Endometrial microvascular endothelial cells (primary cell): ENCODE results near the gene CCL18. TPM values are rescaled to one million over a fixed set of nuclear protein-coding genes. Genes with fewer than 3 reads are reported as not detected.
"Not testable (repeated sequence)": the region's sequence is repeated elsewhere in the genome, so short reads cannot be mapped to it uniquely, and the experiment has no call there.

Source experiments
- in situ Hi-C: cut with HindIII; loops from 2 replicates; pipeline ENCODE4 v1.10.0; 2017; ENCODE audit warnings: low sequenced_read_pairs, low pct_unique_long_range_greater_than_20kb; ENCODE audit errors: inconsistent ontology term
- total RNA-seq: library from RNA; depleted of rRNA; stranded (reverse); fragments of >200 nt; gene quantifications from one replicate; pipeline ENCODE4 v1.2.3, GENCODE V29; 2015; ENCODE audit errors: inconsistent ontology term

Gene CCL18
- total RNA-seq, 1 donor from 2014 or later: not detected

DNA sequence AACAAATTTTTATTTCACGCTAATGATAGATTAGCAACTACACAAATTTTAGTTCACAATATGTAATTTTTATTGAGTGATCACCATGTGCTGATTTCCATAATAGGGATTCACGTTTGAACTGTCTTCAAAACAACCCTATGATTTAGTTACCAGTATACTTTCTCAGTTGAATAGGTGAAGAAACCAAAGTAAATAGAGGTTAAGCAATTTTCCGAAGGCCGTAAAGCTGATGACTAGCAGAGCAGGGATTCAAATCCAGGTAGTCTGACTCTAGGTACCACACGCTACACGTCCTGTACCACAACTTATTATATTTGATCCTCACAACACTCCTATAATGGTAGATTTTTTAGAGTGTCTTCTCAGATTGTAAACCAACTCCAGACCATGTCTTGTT lies 28.6 kb downstream of the CCL18 start:
- in situ Hi-C loops: not testable (repeated sequence)

DNA sequence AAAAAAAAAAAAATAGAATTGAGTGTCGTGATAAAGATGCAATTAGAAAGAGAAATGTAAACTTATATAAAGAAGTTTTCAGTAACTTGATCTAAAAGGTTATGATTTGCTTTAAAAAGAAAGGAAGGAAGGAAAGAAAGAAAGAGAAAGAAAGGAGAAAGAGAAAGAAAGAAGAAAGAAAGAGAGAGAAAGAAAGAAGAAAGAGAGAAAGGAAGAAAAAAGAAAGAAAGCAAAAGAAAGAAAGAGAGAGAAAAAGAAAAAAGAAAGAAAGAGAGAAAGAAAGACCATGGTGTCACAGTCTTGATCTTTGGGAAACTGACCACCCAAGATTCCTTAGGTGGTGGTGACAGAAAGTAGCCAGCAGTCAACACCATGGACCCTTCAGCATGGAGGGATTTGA lies 30.2 kb downstream of the CCL18 start:
- in situ Hi-C loops: no loop called here

DNA sequence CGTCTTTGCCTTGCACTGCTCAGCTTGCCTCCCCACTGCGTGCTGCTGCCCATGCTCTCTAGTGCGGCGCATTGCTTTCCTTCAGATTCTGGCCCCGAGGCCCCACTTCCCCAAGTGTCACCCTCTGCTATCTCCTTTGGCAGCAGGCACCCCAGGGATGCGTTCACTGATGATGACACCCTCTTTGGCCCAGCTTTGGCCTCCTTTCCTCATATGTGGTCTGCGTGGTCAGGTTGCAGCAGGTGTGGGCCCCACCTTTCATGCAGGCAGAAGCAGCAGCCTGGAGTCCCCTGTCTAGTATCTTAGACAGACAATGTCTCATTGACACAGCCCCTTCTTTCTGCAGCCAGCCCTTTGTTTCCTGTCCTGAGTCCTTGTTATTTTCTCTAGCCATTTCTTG lies 30.7 kb downstream of the CCL18 start:
- in situ Hi-C loops: no loop called here

DNA sequence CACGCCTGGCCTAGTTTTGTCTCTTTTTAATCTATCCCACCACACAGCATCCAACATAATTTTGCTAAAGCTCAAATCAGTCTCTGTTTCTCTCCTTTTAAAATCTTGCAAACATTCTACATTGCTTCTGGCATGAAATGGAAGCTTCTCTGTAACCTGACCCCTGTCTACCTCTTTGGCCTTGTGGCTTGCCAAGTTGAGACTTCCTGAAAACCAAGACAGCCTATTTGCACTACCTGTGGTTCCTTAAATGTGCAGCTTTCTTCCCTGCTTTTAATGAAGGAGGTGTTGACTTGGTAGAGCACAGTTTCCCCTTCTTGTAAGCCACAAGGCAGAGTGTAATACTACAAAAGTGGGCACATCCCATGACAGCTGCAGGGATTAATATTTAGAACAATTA lies 31.9 kb downstream of the CCL18 start:
- in situ Hi-C loops: no loop called here

DNA sequence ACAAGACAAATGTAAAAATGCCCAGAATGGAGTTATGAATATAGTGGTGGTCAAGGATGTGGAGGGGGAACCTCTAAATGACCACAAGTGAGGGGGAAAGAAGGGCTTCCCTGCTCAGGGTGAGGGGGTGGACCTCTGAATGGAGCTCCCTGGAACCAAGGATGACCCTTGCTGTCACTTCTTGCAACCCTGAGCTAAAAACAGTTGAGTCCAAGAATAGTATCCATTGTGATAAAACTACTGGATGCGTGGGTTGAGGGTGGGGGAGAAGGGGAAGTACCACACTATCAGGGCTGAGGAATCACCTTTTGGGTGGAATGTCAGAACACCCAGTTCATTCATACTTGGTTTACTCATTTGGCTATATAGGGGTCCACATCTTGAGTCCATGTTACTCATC lies 34.9 kb downstream of the CCL18 start:
- in situ Hi-C loops: not testable (repeated sequence)

DNA sequence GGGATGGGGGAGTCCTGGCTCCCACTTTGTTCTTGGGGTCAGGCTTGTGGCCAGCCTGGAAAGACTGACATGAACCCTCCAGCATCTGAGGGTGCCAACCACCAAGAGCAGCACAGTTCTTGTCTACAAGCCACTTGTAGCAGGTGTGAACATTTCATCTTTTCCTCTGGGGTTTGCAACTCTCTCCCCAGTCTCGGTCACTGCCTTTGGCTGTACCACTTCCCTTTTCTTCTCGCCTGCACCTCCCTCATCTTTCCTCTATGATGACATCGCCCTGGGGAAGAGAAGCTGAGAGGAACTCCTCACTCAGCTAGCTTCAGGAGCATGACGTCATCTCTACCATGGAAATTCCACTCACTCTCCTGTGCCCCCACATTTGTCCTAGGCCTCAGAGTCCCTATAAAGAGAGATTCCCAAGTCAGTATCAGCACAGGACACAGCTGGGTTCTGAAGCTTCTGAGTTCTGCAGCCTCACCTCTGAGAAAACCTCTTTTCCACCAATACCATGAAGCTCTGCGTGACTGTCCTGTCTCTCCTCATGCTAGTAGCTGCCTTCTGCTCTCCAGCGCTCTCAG lies 39.4 kb downstream of the CCL18 start, which contains the start of gene CCL4:
Gene CCL4 (plus strand): TSS at position 427 of the 575 bp plus-strand sequence. CDS start 79 bp downstream, at position 506.
- in situ Hi-C loops: not testable (repeated sequence)

DNA sequence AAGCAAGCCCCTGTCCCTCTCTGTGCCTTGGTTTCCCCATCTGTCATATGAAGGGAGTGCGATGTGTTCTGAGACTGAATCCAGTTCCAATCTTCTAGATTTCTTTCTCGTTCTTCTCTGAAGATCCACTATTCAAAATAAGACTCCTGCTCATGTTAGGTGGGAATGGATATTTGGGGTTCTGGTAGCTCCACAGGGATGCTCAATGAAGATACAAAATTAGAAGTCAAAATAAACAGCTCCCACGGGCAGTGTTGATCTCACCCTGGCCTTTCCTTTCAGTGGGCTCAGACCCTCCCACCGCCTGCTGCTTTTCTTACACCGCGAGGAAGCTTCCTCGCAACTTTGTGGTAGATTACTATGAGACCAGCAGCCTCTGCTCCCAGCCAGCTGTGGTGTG lies 40.2 kb downstream of the CCL18 start:
- in situ Hi-C loops: not testable (repeated sequence)

DNA sequence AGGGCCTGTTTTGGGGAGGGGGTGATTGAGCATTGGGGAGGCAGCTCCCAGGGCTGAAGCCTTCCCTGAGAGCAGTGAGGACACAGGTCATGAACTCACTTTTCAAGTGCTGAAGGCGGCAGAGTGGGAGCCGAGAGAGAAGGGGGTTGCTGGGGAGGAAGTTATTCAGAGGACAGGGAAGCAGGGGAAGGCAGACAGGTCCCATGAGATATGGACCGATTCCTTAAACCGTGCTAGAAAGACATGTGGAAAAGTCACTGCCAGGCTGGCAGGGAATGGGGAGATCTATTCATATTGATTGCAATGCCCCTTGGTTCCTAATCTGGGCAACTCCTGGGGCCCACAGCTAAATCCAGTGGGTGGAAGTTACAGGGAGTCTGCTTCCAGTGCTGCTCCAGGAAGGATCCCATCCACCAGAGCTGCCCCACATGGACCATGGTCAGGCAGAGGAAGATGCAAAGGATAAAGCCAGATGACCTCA lies 40.7 kb downstream of the CCL18 start:
- in situ Hi-C loops: no loop called here

DNA sequence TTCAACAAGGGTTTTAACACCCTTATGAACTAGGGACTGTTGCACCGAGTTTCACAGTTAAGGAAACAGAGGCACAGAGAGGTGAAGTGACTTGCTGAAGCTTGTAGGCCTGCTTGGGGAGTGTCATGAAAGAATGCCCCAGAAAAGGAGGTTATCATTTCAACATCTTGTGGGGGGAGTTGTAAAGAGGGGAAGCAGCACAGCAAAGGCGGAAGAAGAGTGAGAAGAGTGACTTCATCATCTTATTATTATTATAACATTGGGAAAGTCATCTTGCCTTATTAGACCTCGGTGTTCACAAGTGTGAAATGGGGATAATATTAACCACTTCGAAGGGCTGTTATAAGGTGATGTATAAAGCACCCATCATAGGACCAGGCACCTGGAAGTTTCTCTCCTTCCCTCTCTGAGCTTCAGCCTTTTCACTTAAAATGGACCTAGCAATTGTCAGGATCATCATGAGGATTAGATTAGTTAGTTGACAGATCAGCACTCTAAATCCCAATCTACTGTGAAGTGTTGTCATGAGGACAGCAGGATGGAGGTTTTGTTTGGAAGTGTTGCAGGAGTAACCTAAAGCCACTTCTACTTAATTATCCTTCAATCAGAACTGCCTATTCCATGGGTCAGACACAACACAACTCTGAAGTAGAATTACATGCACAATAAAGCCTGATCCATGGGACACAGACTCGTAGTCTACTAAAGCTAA lies 41.9 kb downstream of the CCL18 start:
- in situ Hi-C loops: no loop called here

DNA sequence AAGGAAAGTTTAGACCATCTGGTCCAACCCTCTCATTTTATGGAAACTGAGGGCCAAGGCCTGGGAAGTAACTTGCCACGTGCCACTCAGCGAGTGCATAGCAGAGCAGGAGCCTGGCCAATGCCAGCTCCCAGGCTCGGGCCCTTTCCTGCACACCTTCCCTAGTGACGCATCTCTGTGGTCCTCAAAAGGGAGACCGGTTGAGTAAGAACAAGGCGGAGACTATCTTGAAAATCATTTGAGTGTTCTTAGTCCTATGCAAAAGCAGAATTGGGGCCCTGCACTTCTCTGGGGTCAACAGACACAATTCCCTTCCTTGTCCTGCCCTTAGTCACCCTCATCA lies 42.4 kb downstream of the CCL18 start:
- in situ Hi-C loops: no loop called here

DNA sequence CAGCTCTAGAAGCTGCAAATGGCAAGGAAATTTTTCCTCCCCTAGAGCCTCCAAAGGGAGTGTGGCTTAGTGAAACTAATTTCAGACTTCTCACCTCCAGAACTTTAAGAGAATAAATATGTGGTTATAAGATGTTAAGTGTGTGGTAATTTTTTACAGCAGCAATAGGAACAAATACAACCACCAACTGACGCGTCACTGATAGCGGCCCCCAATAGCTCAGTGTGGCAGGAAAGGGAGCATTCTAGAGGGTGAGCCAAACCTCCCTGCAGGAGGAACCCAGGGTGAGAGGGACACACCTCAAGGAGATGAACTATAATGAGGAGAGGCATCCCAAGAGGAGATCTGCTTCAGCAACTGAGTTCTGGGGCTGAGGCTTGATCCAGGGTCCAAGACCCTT lies 43.6 kb downstream of the CCL18 start:
- in situ Hi-C loops: no loop called here

DNA sequence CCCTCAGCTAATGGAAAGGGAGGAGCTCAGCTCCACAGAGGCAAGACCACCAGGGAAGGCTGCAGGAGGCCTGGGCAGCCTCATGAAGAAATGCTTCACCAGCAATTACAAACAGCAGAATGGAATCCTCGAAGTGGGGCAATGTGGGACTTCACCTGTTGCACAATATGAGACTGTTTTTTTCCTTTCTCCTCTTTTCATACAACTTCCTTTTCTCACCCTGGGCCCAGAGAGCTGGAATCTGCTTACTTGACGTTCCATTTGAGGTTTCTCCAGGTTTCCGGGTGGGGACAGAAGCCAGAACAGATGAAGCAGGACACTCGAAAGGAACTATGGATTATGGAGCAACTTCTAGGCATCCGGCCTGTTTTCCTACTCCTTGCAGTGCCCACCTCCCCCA lies 44.2 kb downstream of the CCL18 start:
- in situ Hi-C loops: not testable (repeated sequence)

DNA sequence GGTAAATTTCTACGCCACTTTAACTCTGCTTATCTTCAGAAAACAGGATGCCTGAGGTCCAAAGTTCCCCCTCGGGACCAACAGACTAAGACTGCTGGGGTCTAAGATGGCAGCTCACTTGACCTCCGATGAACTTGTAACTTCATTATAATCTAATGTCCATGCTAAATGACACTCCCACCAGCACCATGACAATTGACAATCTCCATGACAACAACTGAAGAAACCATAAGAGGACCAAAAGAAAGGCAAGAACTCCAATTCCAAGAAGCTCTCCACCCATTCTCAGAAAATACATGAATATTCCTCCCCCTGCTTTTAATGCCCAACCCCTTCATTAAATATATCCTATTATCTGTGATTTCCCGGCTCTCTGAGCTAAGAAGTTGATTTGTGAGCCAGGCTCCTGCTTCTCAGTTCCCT lies 47.0 kb downstream of the CCL18 start:
- in situ Hi-C loops: no loop called here

DNA sequence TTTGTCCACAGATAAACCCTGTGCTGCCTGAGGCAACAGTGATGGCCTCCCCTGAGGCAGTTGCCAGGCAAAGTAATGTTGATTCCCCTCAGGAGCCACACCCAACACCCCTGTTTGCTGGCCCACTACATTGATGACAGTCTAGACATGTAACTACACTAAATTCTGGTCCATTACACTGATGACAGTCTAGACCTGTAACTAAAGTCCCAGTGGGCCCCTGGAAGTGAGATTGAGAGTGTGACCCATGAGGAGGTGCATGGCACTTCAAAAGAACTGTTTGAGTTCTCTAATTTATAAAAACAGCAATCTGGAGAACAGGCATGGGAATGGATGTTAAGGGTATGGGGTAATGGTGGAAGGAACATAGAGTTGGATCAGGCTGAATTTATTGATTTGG lies 48.5 kb downstream of the CCL18 start:
- in situ Hi-C loops: no loop called here

DNA sequence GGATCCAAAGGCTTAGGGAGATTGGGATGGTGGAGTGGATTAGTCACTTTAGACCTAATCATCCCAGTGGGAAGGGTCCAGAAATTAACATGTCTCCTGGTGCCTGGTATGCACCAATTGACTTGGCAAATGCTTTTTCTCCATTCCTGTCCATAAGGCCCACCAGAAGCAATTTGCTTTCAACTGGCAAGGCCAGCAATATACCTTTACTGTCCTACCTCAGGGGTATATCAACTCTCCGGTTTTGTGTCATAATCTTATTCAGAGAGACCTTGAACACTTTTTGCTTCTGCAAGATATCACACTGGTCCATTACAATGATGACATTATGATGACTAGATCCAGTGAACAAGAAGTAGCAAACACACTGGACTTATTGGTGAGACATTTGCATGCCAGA lies 49.1 kb downstream of the CCL18 start:
- in situ Hi-C loops: not testable (repeated sequence)

DNA sequence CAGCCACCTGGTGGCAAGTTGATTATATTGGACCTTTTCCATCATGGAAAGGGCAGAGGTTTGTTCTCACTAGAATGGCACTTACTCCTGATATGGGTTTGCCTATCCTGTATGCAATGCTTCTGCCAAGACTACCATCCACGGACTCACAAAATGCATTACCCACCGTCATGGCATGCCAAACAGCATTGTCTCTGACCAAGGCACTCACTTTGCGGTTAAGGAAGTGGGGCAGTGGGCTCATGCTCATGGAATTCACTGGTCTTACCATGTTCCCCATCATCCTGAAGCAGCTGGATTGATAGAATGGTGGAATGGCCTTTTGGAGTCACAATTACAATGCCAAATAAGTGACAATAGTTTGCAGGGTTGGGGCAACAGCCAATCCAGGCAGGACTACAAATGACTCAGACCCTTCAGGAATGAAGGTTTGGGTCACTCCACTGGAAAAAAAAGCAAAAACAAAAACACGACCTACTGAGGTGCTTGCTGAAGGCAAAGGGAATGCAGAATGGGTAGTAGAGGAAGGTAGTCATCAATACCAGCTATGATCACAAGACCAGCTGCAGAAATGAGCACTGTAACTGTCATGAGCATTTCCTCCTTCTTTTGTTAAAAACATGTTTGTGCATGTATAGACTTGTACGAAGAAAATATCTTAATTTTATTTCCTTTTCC lies 51.0 kb downstream of the CCL18 start:
- in situ Hi-C loops: not testable (repeated sequence)

DNA sequence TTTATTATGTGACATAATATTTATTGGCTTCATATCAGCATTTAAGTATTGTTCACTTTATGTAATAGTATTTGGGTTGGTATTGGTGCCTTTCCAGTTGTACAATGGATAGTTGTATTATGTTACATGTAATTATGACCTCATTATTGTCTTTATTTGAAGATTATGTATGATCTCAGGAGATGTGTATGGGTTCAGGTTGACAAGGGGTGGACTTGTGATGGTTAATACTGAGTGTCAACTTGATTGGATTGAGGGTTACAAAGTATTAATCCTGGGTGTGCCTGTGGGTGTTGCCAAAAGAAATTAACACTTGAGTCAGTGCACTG lies 51.5 kb downstream of the CCL18 start:
- in situ Hi-C loops: not testable (repeated sequence)

DNA sequence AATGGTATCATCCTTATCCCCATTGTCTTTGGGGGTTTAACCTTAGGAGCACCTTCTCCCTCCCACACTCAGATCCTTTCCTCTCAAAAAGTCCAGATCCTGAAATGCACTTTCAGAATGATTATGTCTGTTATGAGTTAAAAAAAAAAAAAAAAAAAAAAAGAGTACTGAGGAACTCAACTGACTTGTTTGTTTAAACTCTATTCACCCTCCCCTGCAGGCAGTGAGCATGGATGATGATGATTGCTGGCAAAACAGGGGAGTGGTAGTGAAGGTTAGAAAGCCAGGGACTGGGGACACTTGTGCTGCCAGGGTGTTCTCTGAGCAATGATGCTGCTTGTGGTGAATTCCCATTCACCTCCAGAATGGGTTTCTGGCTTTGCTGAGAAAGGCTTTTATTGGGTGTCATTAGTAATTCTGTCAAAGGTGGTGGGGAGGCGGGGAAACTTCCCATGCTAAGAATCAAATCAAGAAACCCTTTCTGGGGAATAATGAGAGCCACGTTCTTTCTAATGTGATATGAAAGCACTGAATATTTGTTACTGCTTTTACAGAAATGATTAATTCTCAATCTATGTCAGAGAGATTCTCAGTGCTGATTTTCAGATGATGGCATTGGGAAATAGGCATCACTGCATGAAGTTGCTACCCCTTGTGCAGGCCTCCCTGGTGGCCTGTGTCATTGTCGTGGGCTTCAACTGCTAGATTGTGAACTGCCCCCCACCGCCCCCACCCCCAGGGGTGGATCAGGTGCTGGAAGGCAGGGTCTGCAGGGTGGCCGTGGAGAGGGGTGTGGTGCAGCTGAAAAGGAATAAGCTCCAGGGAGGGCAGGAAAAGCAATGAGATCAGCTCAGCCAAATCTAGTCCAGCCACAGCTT lies 53.7 kb downstream of the CCL18 start:
- in situ Hi-C loops: no loop called here
